ENCODE results near the gene STX1B. TPM values are rescaled to one million over a fixed set of nuclear protein-coding genes. Genes with fewer than 3 reads are reported as not detected.

STX1B gene
- total RNA-seq, 1 experiment from 2014 or later: 11.0 TPM

GRCh38 chr16:30983289-30983889 lies 27.0 kb downstream of the STX1B start:
- H3K14ac ChIP-seq (ENCODE audit: insufficient read depth, low read length): no peak overlapping the region
- no peak overlapping the region for H2BK15ac ChIP-seq (ENCODE audit: low read depth, low read length)
- Mint-ChIP-seq H3K36me3 (ENCODE audit: insufficient read depth in 1 of 3, low read depth in 3 of 3) (peaks cover 24 to 46% (median 44%) of the 10 kb centered on the region in 3 experiments), H3K4me1 (peaks cover 5 to 7% of the 10 kb centered on the region in 2 experiments), H3K9me3 (no peaks in the 10 kb centered on the region; a peak in 1 of 5 replicates), H3K4me3 (no peak overlapping the region), H3K27ac (peak overlapping the region in 1 of 3 experiments; percentile 72; a peak in 1 of 7 replicates), H3K27me3 (ENCODE audit: low read depth) (no peaks in the 10 kb centered on the region; the same call in 1 of the 2 replicates)
- H3K23me2 ChIP-seq (ENCODE audit: insufficient read length, low read depth, low read length, poor library complexity, severe bottlenecking): no peaks in the 10 kb centered on the region
- no peak overlapping the region for H2AFZ ChIP-seq (ENCODE audit: low read length)
- no peak overlapping the region for H3K4ac ChIP-seq (ENCODE audit: low read depth, low read length)
- no peaks in the 10 kb centered on the region for H3K27me3 ChIP-seq (ENCODE audit: insufficient read depth, low read length)
- H2AK5ac ChIP-seq (ENCODE audit: insufficient read length, low read length): no peak overlapping the region
- no peak overlapping the region for H3K23ac ChIP-seq (ENCODE audit: insufficient read length, low read depth, low read length)
- H3K27ac ChIP-seq (ENCODE audit: insufficient read length, low read depth, low read length): no peak overlapping the region
- H3K4me2 ChIP-seq (ENCODE audit: insufficient read depth, insufficient read length, low read length): no peak overlapping the region
- H3K79me1 ChIP-seq (ENCODE audit: insufficient read depth, low read depth, low read length, poor library complexity, severe bottlenecking): no peaks in the 10 kb centered on the region
- no peak overlapping the region for H2BK12ac ChIP-seq (ENCODE audit: insufficient read length, low read depth, low read length)
- no peaks in the 10 kb centered on the region for H3K79me2 ChIP-seq (ENCODE audit: insufficient read depth, low read length)
- H4K5ac ChIP-seq (ENCODE audit: insufficient read length, low read depth, low read length): no peak overlapping the region
- no peak overlapping the region for H2BK20ac ChIP-seq (ENCODE audit: low read depth, low read length, poor library complexity, severe bottlenecking)
- no peaks in the 10 kb centered on the region for H4K20me1 ChIP-seq (ENCODE audit: control insufficient read depth, insufficient read depth, insufficient read length)
- no peaks in the 10 kb centered on the region for H3K4me1 ChIP-seq (ENCODE audit: insufficient read depth, low read length)
- H4K8ac ChIP-seq (replicated peaks; ENCODE audit: insufficient read length, low read depth, low read length): no peak overlapping the region
- no peak overlapping the region for H3K56ac ChIP-seq (ENCODE audit: insufficient read length, low read depth, low read length)
- no peak overlapping the region for H2BK5ac ChIP-seq (ENCODE audit: insufficient read length, low read length)
- H3K9ac ChIP-seq (ENCODE audit: extremely low read depth, insufficient read length, low read length): no peak overlapping the region
- H4K91ac ChIP-seq (ENCODE audit: insufficient read length, low read depth, low read length): no peak overlapping the region
- WGBS (ENCODE audit: extremely low coverage, insufficient read length, low lambda C conversion rate): no CpG with 5 or more reads among the region's 25 CpGs
- no peak for TF ChIP-seq CTCF (conservative IDR thresholded peaks at IDR 0.05)
- H3T11ph ChIP-seq (ENCODE audit: low read length): no peak overlapping the region
- H3K9me3 ChIP-seq (ENCODE audit: control insufficient read depth, low read depth, low read length): no peaks in the 10 kb centered on the region
- no peak overlapping the region for H2BK120ac ChIP-seq (ENCODE audit: low read depth, low read length, poor library complexity, severe bottlenecking)
- DNase-seq: no peak
- H3K18ac ChIP-seq (ENCODE audit: insufficient read length, low read depth, low read length): no peak overlapping the region
